Panc1 (cell line): ENCODE results near the gene TMEM161B. TPM values are rescaled to one million over a fixed set of nuclear protein-coding genes. Genes with fewer than 3 reads are reported as not detected.

Experiments used
- ATAC-seq: fragments of 200-7000 bp; cut with Tn5 transposase; 2 replicates; pipeline ENCODE4 v1.9.1; 2020; ENCODE audit warnings: mild to moderate bottlenecking, moderate library complexity
- BruUV-seq: library from RNA; stranded (reverse); fragments of 400-500 nt; replicated peaks from 2 replicates; lab custom pipeline; 2021; lab: Mats Ljungman, UMichigan
- CTCF ChIA-PET: fragments of 300-600 bp; sonication (Branson Sonifier 250); formaldehyde crosslinking; loops from one replicate; lab custom pipeline; 2022; ENCODE audit warnings: antibody characterized with exemption; lab: Charles Lee
- POLR2A ChIA-PET: fragments of 300-600 bp; sonication (Branson Sonifier 250); formaldehyde crosslinking; loops from one replicate; lab custom pipeline; 2022; ENCODE audit warnings: antibody characterized with exemption; lab: Charles Lee
- DNase-seq: peaks from one replicate; pipeline ENCODE4 v3.0.0-alpha.2; 2010; ENCODE audit warnings: low read depth, low spot score
- H3K27ac ChIP-seq: 2 replicates; pipeline ENCODE4 v1.5.1; 2011; ENCODE audit warnings: mild to moderate bottlenecking, low read length, inconsistent platforms
- H3K27me3 ChIP-seq: fragments of 200-500 bp; sonication (Bioruptor generic); 2 replicates; pipeline ENCODE4 v1.6.0; 2014; ENCODE audit warnings: low read length, inconsistent platforms; ENCODE audit not compliant: control insufficient read depth, insufficient read depth
- H3K36me3 ChIP-seq: fragments of 200-500 bp; sonication (Bioruptor generic); 2 replicates; pipeline ENCODE4 v1.5.1; 2014; ENCODE audit warnings: inconsistent platforms, mild to moderate bottlenecking, low read length, moderate library complexity; ENCODE audit not compliant: control insufficient read depth, insufficient read depth
- H3K4me1 ChIP-seq: 2 replicates; pipeline ENCODE4 v1.5.1; 2011; ENCODE audit warnings: inconsistent platforms, mild to moderate bottlenecking, low read length, moderate library complexity; ENCODE audit not compliant: control insufficient read depth, insufficient read depth
- H3K4me3 ChIP-seq, 2 experiments: 2 replicates each; pipeline ENCODE4 v1.5.1; 2011 to 2012; ENCODE audit warnings: low read depth in 2 of 2, low read length in 2 of 2, mild to moderate bottlenecking in 2 of 2, inconsistent platforms in 1 of 2, moderate library complexity in 1 of 2
- H3K9me3 ChIP-seq: fragments of 200-500 bp; sonication (Bioruptor generic); 2 replicates; pipeline ENCODE4 v1.5.1; 2014; ENCODE audit warnings: low read depth, mild to moderate bottlenecking, inconsistent platforms, low read length, moderate library complexity; ENCODE audit not compliant: control insufficient read depth, insufficient read depth
- CTCF ChIP-seq: fragments of 450-650 bp; IDR thresholded peaks from 2 replicates; pipeline ENCODE4 v1.5.1; 2017; ENCODE audit warnings: mild to moderate bottlenecking
- POLR2AphosphoS5 ChIP-seq: IDR thresholded peaks from 2 replicates; pipeline ENCODE4 v1.6.1; 2012; ENCODE audit warnings: mild to moderate bottlenecking, low read depth, low read length, moderate library complexity
- REST ChIP-seq, 2 experiments: IDR thresholded peaks; 2 replicates each; pipeline ENCODE4 v1.6.1; 2011 to 2012; ENCODE audit warnings: low read depth in 2 of 2, control low read depth in 1 of 2, low read length in 1 of 2, mild to moderate bottlenecking in 1 of 2, moderate library complexity in 1 of 2; ENCODE audit not compliant: insufficient read depth in 1 of 2
- SIN3A ChIP-seq: IDR thresholded peaks from 2 replicates; pipeline ENCODE4 v1.6.1; 2012; ENCODE audit warnings: low read depth, mild to moderate bottlenecking, low read length, moderate library complexity, borderline replicate concordance; ENCODE audit not compliant: insufficient read depth
- TCF7L2 ChIP-seq: IDR thresholded peaks from 2 replicates; pipeline ENCODE4 v1.6.1; 2011; ENCODE audit warnings: mild to moderate bottlenecking, low read depth, low read length, inconsistent platforms
- in situ Hi-C: cut with HindIII; loops from 2 replicates; pipeline ENCODE4 v1.10.0; 2016; ENCODE audit warnings: low sequenced_read_pairs, low pct_unique_long_range_greater_than_20kb
- intact Hi-C: fragments of 100-400 bp; cut with micrococcal nuclease; formaldehyde crosslinking; loops from one replicate; pipeline ENCODE4 v1.10.0; 2022; ENCODE audit not compliant: unreplicated experiment
- total RNA-seq: library from RNA; stranded (reverse); gene quantifications from one replicate; pipeline ENCODE4 v1.2.1, GENCODE V29; 2021; ENCODE audit not compliant: unreplicated experiment

Gene TMEM161B
- total RNA-seq, 1 experiment from 2014 or later, result 16.3 TPM

GRCh38 chr5:88279584-88279983 lies 10.9 kb upstream of the TMEM161B start:
- intact Hi-C loops (no loop called here), in situ Hi-C loops (no loop called here)
- DNase-seq (no peak), ATAC-seq (no peak)
- H3K36me3 ChIP-seq, result peaks cover 9% of the 10 kb centered on the region; the same call in 1 of the 2 replicates
- CTCF ChIA-PET, result no interaction called here
- no peak overlapping the region for H3K27ac ChIP-seq
- no peaks in the 10 kb centered on the region for H3K27me3 ChIP-seq
- TF ChIP-seq POLR2AphosphoS5 (no peak), SIN3A (no peak), TCF7L2 (no peak), CTCF (no peak)
- POLR2A ChIA-PET, result interaction anchor here (0.6 kb wide), 1 partner anchor 10 kb away, joined by 9 read pairs; no protein-coding TSS in a partner anchor
- no TSS peak for BruUV-seq
- no peaks in the 10 kb centered on the region for H3K9me3 ChIP-seq
- no peaks in the 10 kb centered on the region for H3K4me1 ChIP-seq
- no peak overlapping the region for H3K4me3 ChIP-seq

GRCh38 chr5:88276378-88276777 lies 7.7 kb upstream of the TMEM161B start:
- H3K9me3 ChIP-seq, result no peaks in the 10 kb centered on the region
- intact Hi-C loops, result no loop called here
- BruUV-seq, result no TSS peak
- ChIA-PET POLR2A (no interaction called here), CTCF (no interaction called here)
- no peak overlapping the region for H3K27ac ChIP-seq
- no peak for ATAC-seq
- in situ Hi-C loops, result no loop called here
- H3K27me3 ChIP-seq, result no peaks in the 10 kb centered on the region
- no peaks in the 10 kb centered on the region; the same call in 1 of the 2 replicates for H3K4me1 ChIP-seq
- peaks cover 16% of the 10 kb centered on the region for H3K36me3 ChIP-seq
- no peak for DNase-seq
- no peak for TF ChIP-seq REST (IDR thresholded peaks at IDR 0.05; ENCODE audit: insufficient read depth in 1 of 2, low read depth in 2 of 2, low read length in 1 of 2)
- TF ChIP-seq CTCF, result no peak
- no peak for TF ChIP-seq TCF7L2
- TF ChIP-seq POLR2AphosphoS5, result no peak
- no peak for TF ChIP-seq SIN3A
- H3K4me3 ChIP-seq, result no peak overlapping the region
